ENCODE results near the gene SERPINF2.

DNA sequence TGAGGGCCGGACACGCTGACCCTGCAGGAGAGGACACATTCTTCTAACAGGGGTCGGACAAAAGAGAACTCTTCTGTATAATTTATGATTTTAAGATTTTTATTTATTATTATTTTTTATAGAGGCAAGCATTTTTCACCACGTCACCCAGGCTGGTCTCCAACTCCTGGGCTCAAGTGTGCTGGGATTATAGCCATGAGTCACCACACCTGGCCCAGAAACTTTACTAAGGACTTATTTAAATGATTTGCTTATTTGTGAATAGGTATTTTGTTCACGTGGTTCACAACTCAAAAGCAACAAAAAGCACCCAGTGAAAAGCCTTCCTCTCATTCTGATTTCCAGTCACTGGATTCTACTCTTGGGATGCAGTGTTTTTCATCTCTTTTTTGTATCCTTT is 16.9 kb downstream of the SERPINF2 start:
- TF ChIP-seq, protein P1, sequence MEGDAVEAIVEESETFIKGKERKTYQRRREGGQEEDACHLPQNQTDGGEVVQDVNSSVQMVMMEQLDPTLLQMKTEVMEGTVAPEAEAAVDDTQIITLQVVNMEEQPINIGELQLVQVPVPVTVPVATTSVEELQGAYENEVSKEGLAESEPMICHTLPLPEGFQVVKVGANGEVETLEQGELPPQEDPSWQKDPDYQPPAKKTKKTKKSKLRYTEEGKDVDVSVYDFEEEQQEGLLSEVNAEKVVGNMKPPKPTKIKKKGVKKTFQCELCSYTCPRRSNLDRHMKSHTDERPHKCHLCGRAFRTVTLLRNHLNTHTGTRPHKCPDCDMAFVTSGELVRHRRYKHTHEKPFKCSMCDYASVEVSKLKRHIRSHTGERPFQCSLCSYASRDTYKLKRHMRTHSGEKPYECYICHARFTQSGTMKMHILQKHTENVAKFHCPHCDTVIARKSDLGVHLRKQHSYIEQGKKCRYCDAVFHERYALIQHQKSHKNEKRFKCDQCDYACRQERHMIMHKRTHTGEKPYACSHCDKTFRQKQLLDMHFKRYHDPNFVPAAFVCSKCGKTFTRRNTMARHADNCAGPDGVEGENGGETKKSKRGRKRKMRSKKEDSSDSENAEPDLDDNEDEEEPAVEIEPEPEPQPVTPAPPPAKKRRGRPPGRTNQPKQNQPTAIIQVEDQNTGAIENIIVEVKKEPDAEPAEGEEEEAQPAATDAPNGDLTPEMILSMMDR (IDR thresholded peaks at IDR 0.05; ENCODE audit: borderline replicate concordance, extremely low read depth, low read length, poor library complexity, severe bottlenecking), result no peak
- no peak for TF ChIP-seq EZH2 (IDR thresholded peaks at IDR 0.05; ENCODE audit: borderline replicate concordance, low read depth, low read length, severe bottlenecking)

All from DND-41 (cell line).